ENCODE results near the gene CD2BP2.

CD2BP2 gene

DNA sequence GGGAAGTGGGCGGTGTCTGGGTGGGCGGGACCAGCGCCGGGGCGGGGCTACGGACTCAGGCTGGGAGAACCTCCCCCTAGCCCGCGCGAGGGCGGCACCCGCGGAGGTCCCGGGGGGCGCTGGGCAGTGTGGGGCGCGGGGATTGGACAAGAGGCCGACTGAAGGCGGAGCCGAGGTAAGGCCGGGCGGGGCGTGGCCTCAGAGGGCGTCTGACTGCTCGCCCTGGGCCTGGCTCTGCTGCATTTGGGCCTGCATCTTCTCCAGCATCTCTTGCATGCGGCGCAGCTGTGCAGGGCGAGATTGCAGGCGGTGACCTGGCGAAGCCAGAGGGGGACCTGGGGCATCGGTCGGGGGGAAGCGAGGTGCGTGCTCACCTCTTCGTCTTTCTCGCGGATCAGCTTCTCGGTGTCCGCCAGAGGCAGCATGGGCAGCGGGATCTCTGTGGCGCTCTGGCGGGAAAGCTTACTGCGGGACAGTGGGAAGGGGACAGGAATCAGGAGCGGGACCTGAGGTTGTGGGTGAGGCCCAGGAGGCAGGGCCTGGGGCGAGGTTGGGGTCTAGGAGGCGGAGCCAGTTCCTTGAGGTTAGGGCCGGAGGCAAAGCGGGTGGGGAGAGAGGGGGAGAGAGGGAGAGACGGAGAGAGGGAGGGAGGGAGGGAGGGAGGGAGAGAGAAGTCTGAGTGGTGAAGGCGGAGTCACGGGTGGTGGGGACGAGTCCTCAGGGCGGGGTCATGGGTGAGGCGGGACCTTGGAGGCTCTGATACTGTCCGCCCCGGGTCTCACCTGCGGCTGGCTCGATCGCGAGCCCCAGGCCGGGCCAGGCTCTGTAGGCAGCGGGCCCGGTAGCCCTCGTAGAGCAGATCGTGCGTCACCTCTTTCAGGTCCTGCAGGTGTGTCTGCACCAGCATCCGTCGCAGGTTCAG lies 23.4 kb upstream of the CD2BP2 start:
- H4K20me1 ChIP-seq (ENCODE audit: insufficient read depth, low read length) = peaks cover 3% of the 10 kb centered on the region; the same call in 1 of the 2 replicates
- peaks cover 71% of the 10 kb centered on the region for H3K4me1 ChIP-seq (ENCODE audit: insufficient read depth, low read length)
- TF ChIP-seq, protein P1, sequence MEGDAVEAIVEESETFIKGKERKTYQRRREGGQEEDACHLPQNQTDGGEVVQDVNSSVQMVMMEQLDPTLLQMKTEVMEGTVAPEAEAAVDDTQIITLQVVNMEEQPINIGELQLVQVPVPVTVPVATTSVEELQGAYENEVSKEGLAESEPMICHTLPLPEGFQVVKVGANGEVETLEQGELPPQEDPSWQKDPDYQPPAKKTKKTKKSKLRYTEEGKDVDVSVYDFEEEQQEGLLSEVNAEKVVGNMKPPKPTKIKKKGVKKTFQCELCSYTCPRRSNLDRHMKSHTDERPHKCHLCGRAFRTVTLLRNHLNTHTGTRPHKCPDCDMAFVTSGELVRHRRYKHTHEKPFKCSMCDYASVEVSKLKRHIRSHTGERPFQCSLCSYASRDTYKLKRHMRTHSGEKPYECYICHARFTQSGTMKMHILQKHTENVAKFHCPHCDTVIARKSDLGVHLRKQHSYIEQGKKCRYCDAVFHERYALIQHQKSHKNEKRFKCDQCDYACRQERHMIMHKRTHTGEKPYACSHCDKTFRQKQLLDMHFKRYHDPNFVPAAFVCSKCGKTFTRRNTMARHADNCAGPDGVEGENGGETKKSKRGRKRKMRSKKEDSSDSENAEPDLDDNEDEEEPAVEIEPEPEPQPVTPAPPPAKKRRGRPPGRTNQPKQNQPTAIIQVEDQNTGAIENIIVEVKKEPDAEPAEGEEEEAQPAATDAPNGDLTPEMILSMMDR (IDR thresholded peaks at IDR 0.05; ENCODE audit: borderline replicate concordance, extremely low read depth, low read length, poor library complexity, severe bottlenecking) = peak; percentile 25
- no peak for TF ChIP-seq EZH2 (IDR thresholded peaks at IDR 0.05; ENCODE audit: borderline replicate concordance, low read depth, low read length, severe bottlenecking)
- peak overlapping the region; percentile 51 to 73 for H3K4me3 ChIP-seq (ENCODE audit: low read depth in 1 of 2, low read length in 2 of 2)
- ATAC-seq (ENCODE audit: insufficient read depth, low read depth) = peak; percentile 76
- H3K27ac ChIP-seq (ENCODE audit: low read length) = peak overlapping the region; percentile 98
- H3K79me2 ChIP-seq (ENCODE audit: insufficient read depth, low read length) = peaks cover 48% of the 10 kb centered on the region
- H3K4me2 ChIP-seq (ENCODE audit: insufficient read depth, low read length) = peak overlapping the region; percentile 92
- no peaks in the 10 kb centered on the region for H3K9me3 ChIP-seq (ENCODE audit: insufficient read depth, low read length, severe bottlenecking)
- peak overlapping the region; percentile 91 for H3K9ac ChIP-seq (ENCODE audit: low read depth, low read length)
- H3K36me3 ChIP-seq (ENCODE audit: insufficient read depth, low read length) = peaks cover 18% of the 10 kb centered on the region
- DNase-seq = peak; percentile 100
- H2AFZ ChIP-seq (ENCODE audit: low read depth, low read length) = peak overlapping the region; percentile 72
- H3K27me3 ChIP-seq (ENCODE audit: insufficient read depth, low read length, poor library complexity) = no peaks in the 10 kb centered on the region

DNA sequence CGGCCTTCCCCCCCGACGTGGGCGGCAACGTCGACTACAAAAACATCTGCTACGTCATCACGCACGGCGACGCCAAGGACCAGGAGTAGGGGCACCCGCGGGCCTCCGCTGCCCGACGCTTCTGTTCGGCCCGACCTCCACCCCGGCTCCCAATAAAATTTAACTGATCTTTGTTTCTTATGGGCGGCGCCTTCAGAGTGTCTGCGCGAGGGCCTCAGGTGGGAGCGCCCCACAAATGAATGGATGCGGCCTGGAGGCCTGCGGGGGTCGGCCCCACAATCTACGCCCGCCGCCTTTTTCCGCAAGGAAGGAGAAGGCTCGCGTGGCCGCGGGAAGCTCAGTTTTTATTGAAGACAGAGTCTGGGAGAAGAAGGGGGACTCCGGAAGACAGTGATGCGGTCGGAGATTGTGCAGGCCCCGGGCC lies 22.7 kb upstream of the CD2BP2 start:
- H3K9ac ChIP-seq (ENCODE audit: low read depth, low read length) = peak overlapping the region; percentile 91
- peaks cover 3% of the 10 kb centered on the region; the same call in 1 of the 2 replicates for H4K20me1 ChIP-seq (ENCODE audit: insufficient read depth, low read length)
- H3K4me3 ChIP-seq (ENCODE audit: low read depth in 1 of 2, low read length in 2 of 2) = peak overlapping the region; percentile 51 to 64
- peaks cover 18% of the 10 kb centered on the region for H3K36me3 ChIP-seq (ENCODE audit: insufficient read depth, low read length)
- TF ChIP-seq, protein P1 (IDR thresholded peaks at IDR 0.05; ENCODE audit: borderline replicate concordance, extremely low read depth, low read length, poor library complexity, severe bottlenecking) = no peak
- no peak for TF ChIP-seq EZH2 (IDR thresholded peaks at IDR 0.05; ENCODE audit: borderline replicate concordance, low read depth, low read length, severe bottlenecking)
- peaks cover 48% of the 10 kb centered on the region for H3K79me2 ChIP-seq (ENCODE audit: insufficient read depth, low read length)
- peak overlapping the region; percentile 98 for H3K27ac ChIP-seq (ENCODE audit: low read length)
- DNase-seq = peak; percentile 92
- no peaks in the 10 kb centered on the region for H3K27me3 ChIP-seq (ENCODE audit: insufficient read depth, low read length, poor library complexity)
- H3K9me3 ChIP-seq (ENCODE audit: insufficient read depth, low read length, severe bottlenecking) = no peaks in the 10 kb centered on the region
- peak; percentile 39 for ATAC-seq (ENCODE audit: insufficient read depth, low read depth)
- H3K4me1 ChIP-seq (ENCODE audit: insufficient read depth, low read length) = peaks cover 64% of the 10 kb centered on the region
- peak overlapping the region; percentile 83 for H2AFZ ChIP-seq (ENCODE audit: low read depth, low read length)
- H3K4me2 ChIP-seq (ENCODE audit: insufficient read depth, low read length) = peak overlapping the region; percentile 92

DNA sequence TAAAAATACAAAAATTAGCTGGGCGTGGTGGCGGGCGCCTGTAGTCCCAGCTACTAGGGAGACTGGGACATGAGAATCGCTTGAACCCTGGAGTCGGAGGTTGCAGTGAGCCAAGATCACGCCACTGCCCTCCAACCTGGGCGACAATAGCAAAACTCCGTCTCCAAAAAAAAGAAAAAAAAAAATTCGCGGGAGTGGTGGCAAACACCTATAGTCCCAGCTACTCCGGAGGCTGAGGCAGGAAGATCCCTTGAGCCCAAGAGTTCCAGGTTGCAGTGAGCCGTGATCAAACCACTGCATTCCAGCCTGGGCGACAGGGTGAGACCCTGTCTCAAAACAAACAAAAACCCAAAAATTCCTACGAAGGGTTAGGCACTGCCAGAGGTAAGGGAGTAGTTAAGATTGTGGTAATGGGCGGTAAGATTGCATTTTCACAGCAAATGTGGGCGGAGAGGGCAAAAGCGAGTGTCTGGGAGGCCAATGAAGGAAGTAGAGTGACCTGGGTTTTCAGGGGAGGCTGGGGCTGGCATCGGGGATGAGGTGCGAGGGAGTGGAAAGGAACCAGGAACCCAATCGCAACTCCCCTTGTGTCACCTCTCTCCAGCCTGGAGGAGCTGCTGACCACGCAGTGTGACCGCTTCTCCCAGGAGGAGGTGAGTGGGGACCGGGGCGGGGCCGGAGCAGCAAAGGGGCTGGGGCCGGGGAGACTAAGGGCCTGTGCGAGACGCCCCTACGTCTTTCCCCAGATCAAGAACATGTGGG lies 22.1 kb upstream of the CD2BP2 start:
- peaks cover 58% of the 10 kb centered on the region for H3K4me1 ChIP-seq (ENCODE audit: insufficient read depth, low read length)

More for the DNA sequence above, 22.1 kb upstream of the CD2BP2 start:
- Histone ChIP-seq H3K36me3 (ENCODE audit: insufficient read depth, low read length) (peaks cover 18% of the 10 kb centered on the region), H3K27me3 (ENCODE audit: insufficient read depth, low read length, poor library complexity) (no peaks in the 10 kb centered on the region), H3K27ac (ENCODE audit: low read length) (peak overlapping the region; percentile 98), H4K20me1 (ENCODE audit: insufficient read depth, low read length) (peaks cover 3% of the 10 kb centered on the region; the same call in 1 of the 2 replicates), H3K9ac (ENCODE audit: low read depth, low read length) (peak overlapping the region; percentile 91), H3K79me2 (ENCODE audit: insufficient read depth, low read length) (peaks cover 48% of the 10 kb centered on the region), H3K4me2 (ENCODE audit: insufficient read depth, low read length) (peak overlapping the region; percentile 92), H2AFZ (ENCODE audit: low read depth, low read length) (peak overlapping the region; percentile 83), H3K4me3 (ENCODE audit: low read depth in 1 of 2, low read length in 2 of 2) (peak overlapping the region; percentile 51 to 64), H3K9me3 (ENCODE audit: insufficient read depth, low read length, severe bottlenecking) (no peaks in the 10 kb centered on the region)
- ATAC-seq (ENCODE audit: insufficient read depth, low read depth) = no peak
- no peak for DNase-seq
- TF ChIP-seq, protein P1 (IDR thresholded peaks at IDR 0.05; ENCODE audit: borderline replicate concordance, extremely low read depth, low read length, poor library complexity, severe bottlenecking) = no peak
- TF ChIP-seq EZH2 (IDR thresholded peaks at IDR 0.05; ENCODE audit: borderline replicate concordance, low read depth, low read length, severe bottlenecking) = no peak

Measured in DND-41 (cell line).